Transverse colon (tissue), 4 donors: Measurements from ENCODE around the gene CFAP65. TPM values are rescaled to one million over a fixed set of nuclear protein-coding genes. Genes with fewer than 3 reads are reported as not detected.

Experiments
- DNase-seq: peaks from one replicate; pipeline ENCODE4 v3.0.0-alpha.2; 2019
- H3K27ac ChIP-seq, 4 donors: fragments of 200-600 bp; sonication (generic); 2 replicates each; pipeline ENCODE4 v1.5.1; 2016 to 2018; ENCODE audit warnings: inconsistent platforms in 4 of 4
- H3K27me3 ChIP-seq: fragments of 200-600 bp; sonication (generic); 2 replicates; pipeline ENCODE4 v1.5.1; 2017; ENCODE audit warnings: inconsistent platforms
- H3K36me3 ChIP-seq, 4 donors: fragments of 200-600 bp; sonication (generic); 2 replicates each; pipeline ENCODE4 v1.5.1; 2017 to 2019; ENCODE audit warnings: inconsistent platforms in 4 of 4
- H3K4me1 ChIP-seq, 4 donors: fragments of 200-600 bp; sonication (generic); 2 replicates each; pipeline ENCODE4 v1.5.1; 2017 to 2020; ENCODE audit warnings: inconsistent platforms in 4 of 4
- H3K4me3 ChIP-seq, 4 donors: fragments of 200-600 bp; sonication (generic); 1 replicate in 1 of 4; 2 replicates in 3 of 4; pipeline versions ENCODE4 v1.5.1 to v1.6.1; 2017 to 2019; ENCODE audit warnings: inconsistent platforms in 4 of 4
- H3K9me3 ChIP-seq, 2 donors: fragments of 200-600 bp; sonication (generic); 2 replicates each; pipeline ENCODE4 v1.5.1; 2017 to 2019; ENCODE audit warnings: inconsistent platforms in 2 of 2
- CTCF ChIP-seq, 5 experiments: fragments of 200-600 bp in 3 of 5; fragments of 450-650 bp in 2 of 5; sonication (generic) in 3 of 5; IDR thresholded peaks; 1 replicate in 2 of 5; 2 replicates in 3 of 5; pipeline ENCODE4 v1.5.1; 2016 to 2017; ENCODE audit warnings: antibody characterized with exemption in 5 of 5, inconsistent platforms in 3 of 5, mild to moderate bottlenecking in 2 of 5, moderate library complexity in 1 of 5
- EP300 ChIP-seq: sonication (generic); formaldehyde crosslinking; IDR thresholded peaks from one replicate; pipeline ENCODE4 v1.6.1; 2017; ENCODE audit warnings: antibody characterized with exemption, low read depth
- POLR2A ChIP-seq: fragments of 450-650 bp; IDR thresholded peaks from one replicate; pipeline ENCODE4 v1.6.1; 2016; ENCODE audit warnings: antibody characterized with exemption, mild to moderate bottlenecking, moderate library complexity
- POLR2AphosphoS5 ChIP-seq, 3 donors: sonication (generic); formaldehyde crosslinking; IDR thresholded peaks; one replicate each; pipeline ENCODE4 v1.6.1; 2016; ENCODE audit warnings: antibody characterized with exemption in 3 of 3
- WGBS, 2 donors: methylation state at CpG; one replicate each; pipeline ENCODE4 v1.1.5; 2018; ENCODE audit warnings: low coverage in 1 of 2; 5-methylcytosine and 5-hydroxymethylcytosine counted together
- in situ Hi-C, 4 donors: fragments of 200-750 bp; cut with MboI; loops; one replicate each; pipeline versions ENCODE4 v1.15.0 to v1.15.1; 2017; ENCODE audit warnings: low sequenced_read_pairs in 3 of 4, low pct_ligation_motif_present in 1 of 4, low pct_unique_long_range_greater_than_20kb in 1 of 4
- intact Hi-C: fragments of 100-400 bp; cut with DNase I; formaldehyde crosslinking; loops from one replicate; pipeline ENCODE4 v1.15.1; 2023; ENCODE audit warnings: low total_unique reads
- total RNA-seq, 4 donors: library from RNA; depleted of rRNA; stranded (reverse); fragments of >200 nt; gene quantifications; one replicate each; pipeline ENCODE4 v1.1.0, GENCODE V29; 2016

The CFAP65 gene
- total RNA-seq, 4 donors from 2014 or later, result 0.64 to 3.0 (median 1.5) TPM; not detected in 1

- no peak for DNase-seq
- intact Hi-C loops, result no loop called here
- Histone ChIP-seq H3K36me3 (no peaks in the 10 kb centered on the region), H3K9me3 (no peaks in the 10 kb centered on the region), H3K27me3 (no peaks in the 10 kb centered on the region), H3K27ac (no peak overlapping the region), H3K4me3 (no peak overlapping the region), H3K4me1 (no peaks in the 10 kb centered on the region)
- TF ChIP-seq EP300, result no peak
- TF ChIP-seq POLR2AphosphoS5 (IDR thresholded peaks at IDR 0.05), result no peak
- TF ChIP-seq POLR2A, result no peak
- TF ChIP-seq CTCF (IDR thresholded peaks at IDR 0.05), result no peak
- WGBS, 2 donors, result 72 to 87% methylated on average over 6 to 7 of the region's 7 CpGs
- in situ Hi-C loops, result loop anchor here in 2 of 4 donors (10.0 to 25.0 kb wide), 2 partner anchors 128 to 285 kb away; partner anchors contain the start of gene PTPRN (in 2 of the 2)
Measured at GRCh38 chr2:219026946-219027345, 14.4 kb downstream of the CFAP65 start.

DNA sequence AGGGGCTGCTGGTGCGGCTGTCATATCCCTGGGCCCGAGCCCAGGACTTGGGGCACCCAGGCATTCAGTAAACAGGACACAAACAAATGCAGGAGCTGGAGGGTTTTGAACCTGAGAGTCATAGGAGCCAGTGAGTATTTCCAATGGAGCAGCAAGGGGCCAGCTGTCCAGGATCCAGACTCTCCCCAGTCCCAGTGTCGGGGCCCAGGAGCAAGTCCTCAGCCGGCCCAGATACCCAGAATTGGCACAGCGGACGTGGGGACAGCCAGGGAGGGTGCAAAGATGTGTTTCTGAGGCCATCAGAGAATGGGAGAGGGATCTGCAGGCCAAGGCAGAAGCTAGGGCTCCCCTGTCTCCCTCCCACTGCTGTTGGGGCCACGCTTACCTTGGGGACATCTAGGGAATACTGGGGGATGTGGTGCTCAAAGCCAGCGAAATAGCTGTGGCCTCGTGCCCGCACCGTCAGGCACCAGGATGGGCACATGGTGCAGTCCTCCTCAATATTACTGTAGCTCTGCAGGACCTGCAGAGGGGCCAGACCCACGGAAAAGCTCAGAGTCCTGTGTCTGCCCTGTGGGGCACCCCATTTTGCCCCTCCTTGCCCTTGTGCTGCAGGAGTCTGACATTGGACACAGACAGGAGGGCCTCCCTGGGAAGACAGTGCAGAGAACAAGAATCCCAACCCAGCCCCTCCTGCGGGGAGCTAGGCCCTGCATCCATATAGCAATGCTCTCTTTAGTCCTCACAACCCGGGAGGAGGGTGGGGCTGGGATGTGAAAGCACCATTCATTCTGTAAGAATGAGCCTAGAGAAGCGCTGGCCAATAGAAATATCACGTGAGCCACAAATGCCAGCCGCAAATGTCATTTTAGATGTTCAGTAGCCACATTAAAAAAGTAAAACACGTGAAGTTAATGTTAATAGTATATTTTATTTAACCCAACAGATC lies 15.4 kb downstream of the CFAP65 start:
- H3K27ac ChIP-seq, result no peak overlapping the region
- in situ Hi-C loops, result loop anchor here in 2 of 4 donors (10.0 to 25.0 kb wide), 2 partner anchors 129 to 286 kb away; partner anchors contain the start of gene PTPRN (in 2 of the 2)
- H3K27me3 ChIP-seq, result no peaks in the 10 kb centered on the region
- H3K4me3 ChIP-seq, result no peak overlapping the region
- 83 to 87% methylated on average over 3 to 18 of the region's 18 CpGs for WGBS, 2 donors
- H3K36me3 ChIP-seq, result no peaks in the 10 kb centered on the region
- no peaks in the 10 kb centered on the region for H3K9me3 ChIP-seq
- DNase-seq, result no peak
- intact Hi-C loops, result no loop called here
- TF ChIP-seq POLR2AphosphoS5 (IDR thresholded peaks at IDR 0.05), result no peak
- TF ChIP-seq EP300, result no peak
- TF ChIP-seq CTCF (IDR thresholded peaks at IDR 0.05), result no peak
- no peak for TF ChIP-seq POLR2A
- no peaks in the 10 kb centered on the region for H3K4me1 ChIP-seq

- WGBS, 2 donors, result 69% methylated on average over 11 of the region's 11 CpGs; no CpG with 5 or more reads in 1 of the 2 donors
- H3K4me3 ChIP-seq, result no peak overlapping the region
Measured at GRCh38 chr2:219024059-219024458, 17.3 kb downstream of the CFAP65 start.

More at GRCh38 chr2:219024059-219024458, 17.3 kb downstream of the CFAP65 start:
- no peak for DNase-seq
- no peaks in the 10 kb centered on the region for H3K36me3 ChIP-seq
- no peaks in the 10 kb centered on the region for H3K27me3 ChIP-seq
- no peaks in the 10 kb centered on the region for H3K9me3 ChIP-seq
- in situ Hi-C loops, result loop anchor here in 1 of 4 donors (10.0 kb wide), 1 partner anchor 131 kb away; no protein-coding TSS in a partner anchor
- intact Hi-C loops, result no loop called here
- H3K4me1 ChIP-seq, result no peaks in the 10 kb centered on the region
- TF ChIP-seq POLR2A, result no peak
- no peak for TF ChIP-seq POLR2AphosphoS5 (IDR thresholded peaks at IDR 0.05)
- TF ChIP-seq CTCF (IDR thresholded peaks at IDR 0.05), result no peak
- TF ChIP-seq EP300, result no peak
- H3K27ac ChIP-seq, result no peak overlapping the region
